HepG2 (cell line): Measurements from ENCODE around the gene LRIG1. TPM values are rescaled to one million over a fixed set of nuclear protein-coding genes. Genes with fewer than 3 reads are reported as not detected.
A peak's percentile ranks its signal among the peaks of the same experiment; 100 is the strongest.

ENCODE experiments used
- AHDC1 ChIP-seq: sonication (generic); formaldehyde crosslinking; IDR thresholded peaks from 2 replicates; pipeline ENCODE4 v1.5.1; 2020; ENCODE audit warnings: mild to moderate bottlenecking, missing genetic modification reagents, borderline replicate concordance
- HDAC2 ChIP-seq: sonication (generic); formaldehyde crosslinking; IDR thresholded peaks from 2 replicates; pipeline ENCODE4 v1.4.0; 2020; ENCODE audit warnings: missing genetic modification reagents
- KDM2A ChIP-seq: sonication (generic); formaldehyde crosslinking; IDR thresholded peaks from 2 replicates; pipeline ENCODE4 v1.4.0; 2020; ENCODE audit warnings: low read depth, missing genetic modification reagents, borderline replicate concordance
- NCOA1 ChIP-seq: sonication (generic); formaldehyde crosslinking; IDR thresholded peaks from 2 replicates; pipeline ENCODE4 v1.9.0; 2021; ENCODE audit warnings: missing genetic modification reagents
- PLSCR1 ChIP-seq: sonication (generic); formaldehyde crosslinking; IDR thresholded peaks from 2 replicates; pipeline ENCODE4 v1.5.0; 2020; ENCODE audit warnings: missing genetic modification reagents, mild to moderate bottlenecking, borderline replicate concordance
- SNAPC4 ChIP-seq: sonication (generic); formaldehyde crosslinking; IDR thresholded peaks from 2 replicates; pipeline ENCODE4 v1.4.0; 2020; ENCODE audit warnings: mild to moderate bottlenecking, missing genetic modification reagents
- SP4 ChIP-seq: sonication (generic); formaldehyde crosslinking; IDR thresholded peaks from 2 replicates; pipeline ENCODE4 v1.8.1; 2023; ENCODE audit warnings: mild to moderate bottlenecking, missing genetic modification reagents
- TEF ChIP-seq: sonication (generic); formaldehyde crosslinking; IDR thresholded peaks from 2 replicates; pipeline ENCODE4 v1.5.0; 2020; ENCODE audit warnings: missing genetic modification reagents
- TERF1 ChIP-seq: sonication (generic); formaldehyde crosslinking; IDR thresholded peaks from 2 replicates; pipeline ENCODE4 v1.8.0; 2022; ENCODE audit warnings: mild to moderate bottlenecking, missing genetic modification reagents, moderate library complexity
- THYN1 ChIP-seq: sonication (generic); formaldehyde crosslinking; IDR thresholded peaks from 2 replicates; pipeline ENCODE4 v1.8.1; 2023; ENCODE audit warnings: low read depth, mild to moderate bottlenecking, moderate library complexity, missing genetic modification reagents, borderline replicate concordance
- ZNF550 ChIP-seq: sonication (generic); formaldehyde crosslinking; IDR thresholded peaks from 2 replicates; pipeline ENCODE4 v1.4.0; 2020; ENCODE audit warnings: mild to moderate bottlenecking, missing genetic modification reagents, borderline replicate concordance
- ZNF724P ChIP-seq: sonication (generic); formaldehyde crosslinking; IDR thresholded peaks from 2 replicates; pipeline ENCODE4 v1.8.0; 2022; ENCODE audit warnings: missing genetic modification reagents, borderline replicate concordance
- ZNF740 ChIP-seq: sonication (generic); formaldehyde crosslinking; IDR thresholded peaks from 2 replicates; pipeline ENCODE4 v1.4.0; 2020; ENCODE audit warnings: missing genetic modification reagents
- polyA plus RNA-seq, 8 experiments: library from polyadenylated mRNA; depleted of rRNA in 3 of 8; stranded (reverse) in 7 of 8; unstranded in 1 of 8; fragments of >200 nt; fragmentation: Illumina TruSeq in 4 of 8; extraction: Trizol in 4 of 8; gene quantifications; 2 replicates each; pipeline versions ENCODE4 v1.2.1 to v1.2.3, GENCODE V29; 2011 to 2016; ENCODE audit warnings: low read depth in 4 of 8, missing spikeins in 1 of 8, mixed read lengths in 1 of 8; ENCODE audit not compliant: insufficient read depth in 1 of 8
- total RNA-seq, 5 experiments: library from RNA; depleted of rRNA; stranded (reverse); fragments of >200 nt; fragmentation: Illumina TruSeq; extraction: Trizol; gene quantifications; 2 replicates each; pipeline ENCODE4 v1.2.3, GENCODE V29; 2016; ENCODE audit warnings: low read depth in 1 of 5

The LRIG1 gene
- total and polyA plus RNA-seq, 2 of the 13 experiments (the other 11 are each of a cell fraction or from before 2014, with no cell fraction given): 17.8 to 24.8 TPM

DNA sequence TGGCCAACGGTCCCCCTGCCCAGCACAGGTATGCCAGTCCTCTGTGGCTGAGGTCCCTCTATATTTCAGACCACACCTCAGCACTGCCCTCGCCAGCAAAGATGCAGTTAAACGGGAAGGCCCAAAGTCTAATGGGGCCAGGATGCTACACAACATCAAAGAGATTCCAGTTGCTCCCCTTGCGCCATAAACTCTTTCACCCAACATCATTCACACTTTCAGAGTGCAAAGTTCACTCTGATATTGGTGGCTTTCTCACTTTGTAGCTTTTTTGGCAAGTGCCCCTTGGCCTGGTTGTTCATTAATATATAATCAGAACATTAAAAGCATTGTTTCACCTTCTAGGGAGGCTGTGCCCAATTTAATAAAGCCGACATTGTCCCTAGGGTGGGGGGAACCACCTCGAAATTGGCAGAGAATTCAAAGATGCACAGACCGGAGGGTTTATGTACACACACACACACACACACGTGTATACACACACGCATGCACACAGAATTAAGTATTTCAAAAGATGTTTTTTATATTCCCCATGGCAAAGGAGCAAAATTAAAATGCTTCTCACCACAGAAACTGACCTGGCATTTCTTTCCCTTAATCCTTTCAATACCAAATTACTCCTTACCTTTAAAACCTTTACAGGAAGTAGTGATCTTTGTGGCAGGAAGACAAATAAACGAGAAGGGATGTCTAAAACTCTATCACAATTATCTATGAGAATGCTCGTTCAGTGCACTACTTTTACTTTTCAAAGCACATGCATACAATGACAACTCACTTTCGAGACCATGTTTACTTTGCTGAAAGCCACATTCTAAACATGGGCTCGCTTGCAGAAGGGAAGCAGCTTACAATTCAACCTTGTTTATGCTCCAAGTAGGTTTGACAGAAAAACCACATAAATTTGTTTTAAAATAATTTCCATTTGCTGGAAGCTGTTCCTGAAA is 19.5 kb downstream of the LRIG1 start (continued):
- TF ChIP-seq AHDC1 (CRISPR knock-in tag) (peak; percentile 99), NCOA1 (CRISPR knock-in tag) (peak; percentile 97), KDM2A (peak; percentile 53; the same call in 1 of the 2 replicates), SNAPC4 (no peak), ZNF724P (CRISPR knock-in tag) (no peak), PLSCR1 (no peak), ZNF550 (CRISPR knock-in tag) (no peak), HDAC2 (peak; percentile 99), SP4 (CRISPR knock-in tag) (peak; percentile 63), ZNF740 (CRISPR knock-in tag) (no peak; the same call in 1 of the 2 replicates), TERF1 (CRISPR knock-in tag) (no peak), THYN1 (CRISPR knock-in tag) (no peak), TEF (CRISPR knock-in tag) (no peak)
